ENCODE results near the gene TESMIN.

The TESMIN gene

GRCh38 chr11:68710409-68710808 lies 40.9 kb downstream of the TESMIN start:
- Histone ChIP-seq H3K36me3 (ENCODE audit: control insufficient read depth in 2 of 2, insufficient read depth in 2 of 2, low read length in 2 of 2) (no peaks in the 10 kb centered on the region), H3K4me3 (ENCODE audit: low read length in 2 of 2) (no peak overlapping the region), H3K27me3 (ENCODE audit: control insufficient read depth in 1 of 2, insufficient read depth in 2 of 2, low read length in 2 of 2) (peaks cover 2 to 13% of the 10 kb centered on the region in 2 donors), H3K27ac (ENCODE audit: low read length) (no peak overlapping the region), H3K9me3 (ENCODE audit: control insufficient read depth in 2 of 2, low read length in 2 of 2) (no peaks in the 10 kb centered on the region), H3K4me1 (ENCODE audit: control insufficient read depth, insufficient read depth, low read length) (peaks cover 2% of the 10 kb centered on the region), H3K9ac (ENCODE audit: low read length in 2 of 2) (no peak overlapping the region)

GRCh38 chr11:68709062-68709461 lies 42.3 kb downstream of the TESMIN start:
- H3K36me3 ChIP-seq (ENCODE audit: control insufficient read depth in 2 of 2, insufficient read depth in 2 of 2, low read length in 2 of 2), result no peaks in the 10 kb centered on the region
- H3K9ac ChIP-seq (ENCODE audit: low read length in 2 of 2), result no peak overlapping the region
- no peak overlapping the region for H3K27ac ChIP-seq (ENCODE audit: low read length)
- H3K4me1 ChIP-seq (ENCODE audit: control insufficient read depth, insufficient read depth, low read length), result no peaks in the 10 kb centered on the region
- no peaks in the 10 kb centered on the region for H3K9me3 ChIP-seq (ENCODE audit: control insufficient read depth in 2 of 2, low read length in 2 of 2)
- no peak overlapping the region for H3K4me3 ChIP-seq (ENCODE audit: low read length in 2 of 2)
- H3K27me3 ChIP-seq (ENCODE audit: control insufficient read depth in 1 of 2, insufficient read depth in 2 of 2, low read length in 2 of 2), result peaks cover 7% of the 10 kb centered on the region in 2 donors

- H3K27ac ChIP-seq (ENCODE audit: low read length), result no peak overlapping the region
- no peak overlapping the region for H3K4me3 ChIP-seq (ENCODE audit: low read length in 2 of 2)
- no peaks in the 10 kb centered on the region for H3K9me3 ChIP-seq (ENCODE audit: control insufficient read depth in 2 of 2, low read length in 2 of 2)
- no peak overlapping the region for H3K9ac ChIP-seq (ENCODE audit: low read length in 2 of 2)
- no peaks in the 10 kb centered on the region for H3K4me1 ChIP-seq (ENCODE audit: control insufficient read depth, insufficient read depth, low read length)
- H3K27me3 ChIP-seq (ENCODE audit: control insufficient read depth in 1 of 2, insufficient read depth in 2 of 2, low read length in 2 of 2), result peaks cover 10 to 12% of the 10 kb centered on the region in 2 donors
- no peaks in the 10 kb centered on the region for H3K36me3 ChIP-seq (ENCODE audit: control insufficient read depth in 2 of 2, insufficient read depth in 2 of 2, low read length in 2 of 2)
Measured at GRCh38 chr11:68707527-68707926, 43.8 kb downstream of the TESMIN start.

GRCh38 chr11:68704887-68705286 lies 46.4 kb downstream of the TESMIN start:
- Histone ChIP-seq H3K4me3 (ENCODE audit: low read length in 2 of 2) (no peak overlapping the region), H3K36me3 (ENCODE audit: control insufficient read depth in 2 of 2, insufficient read depth in 2 of 2, low read length in 2 of 2) (no peaks in the 10 kb centered on the region), H3K27ac (ENCODE audit: low read length) (no peak overlapping the region), H3K27me3 (ENCODE audit: control insufficient read depth in 1 of 2, insufficient read depth in 2 of 2, low read length in 2 of 2) (peaks cover 8 to 12% of the 10 kb centered on the region in 2 donors), H3K9me3 (ENCODE audit: control insufficient read depth in 2 of 2, low read length in 2 of 2) (no peaks in the 10 kb centered on the region), H3K4me1 (ENCODE audit: control insufficient read depth, insufficient read depth, low read length) (no peaks in the 10 kb centered on the region), H3K9ac (ENCODE audit: low read length in 2 of 2) (no peak overlapping the region)

- H3K27ac ChIP-seq (ENCODE audit: low read length), result no peak overlapping the region
- H3K36me3 ChIP-seq (ENCODE audit: control insufficient read depth in 2 of 2, insufficient read depth in 2 of 2, low read length in 2 of 2), result no peaks in the 10 kb centered on the region
- H3K9me3 ChIP-seq (ENCODE audit: control insufficient read depth in 2 of 2, low read length in 2 of 2), result peaks cover 0 to 3% of the 10 kb centered on the region in 2 donors
- H3K27me3 ChIP-seq (ENCODE audit: control insufficient read depth in 1 of 2, insufficient read depth in 2 of 2, low read length in 2 of 2), result peaks cover 4% of the 10 kb centered on the region in 2 donors
- no peak overlapping the region for H3K9ac ChIP-seq (ENCODE audit: low read length in 2 of 2)
- H3K4me1 ChIP-seq (ENCODE audit: control insufficient read depth, insufficient read depth, low read length), result no peaks in the 10 kb centered on the region
- H3K4me3 ChIP-seq (ENCODE audit: low read length in 2 of 2), result no peak overlapping the region
Measured at GRCh38 chr11:68698993-68699392, 52.3 kb downstream of the TESMIN start.

- no peaks in the 10 kb centered on the region for H3K36me3 ChIP-seq (ENCODE audit: control insufficient read depth in 2 of 2, insufficient read depth in 2 of 2, low read length in 2 of 2)
- H3K4me1 ChIP-seq (ENCODE audit: control insufficient read depth, insufficient read depth, low read length), result no peaks in the 10 kb centered on the region
- H3K27me3 ChIP-seq (ENCODE audit: control insufficient read depth in 1 of 2, insufficient read depth in 2 of 2, low read length in 2 of 2), result peaks cover 3 to 17% of the 10 kb centered on the region in 2 donors
- peaks cover 0 to 3% of the 10 kb centered on the region in 2 donors for H3K9me3 ChIP-seq (ENCODE audit: control insufficient read depth in 2 of 2, low read length in 2 of 2)
- H3K9ac ChIP-seq (ENCODE audit: low read length in 2 of 2), result no peak overlapping the region
- no peak overlapping the region for H3K4me3 ChIP-seq (ENCODE audit: low read length in 2 of 2)
- H3K27ac ChIP-seq (ENCODE audit: low read length), result no peak overlapping the region
Measured at GRCh38 chr11:68695531-68695930, 55.8 kb downstream of the TESMIN start.

GRCh38 chr11:68694431-68695297 lies 56.7 kb downstream of the TESMIN start:
- no peak overlapping the region for H3K4me3 ChIP-seq (ENCODE audit: low read length in 2 of 2)
- H3K9me3 ChIP-seq (ENCODE audit: control insufficient read depth in 2 of 2, low read length in 2 of 2), result peaks cover 0 to 3% of the 10 kb centered on the region in 2 donors
- H3K36me3 ChIP-seq (ENCODE audit: control insufficient read depth in 2 of 2, insufficient read depth in 2 of 2, low read length in 2 of 2), result no peaks in the 10 kb centered on the region
- H3K4me1 ChIP-seq (ENCODE audit: control insufficient read depth, insufficient read depth, low read length), result no peaks in the 10 kb centered on the region
- peaks cover 3 to 17% of the 10 kb centered on the region in 2 donors for H3K27me3 ChIP-seq (ENCODE audit: control insufficient read depth in 1 of 2, insufficient read depth in 2 of 2, low read length in 2 of 2)
- H3K9ac ChIP-seq (ENCODE audit: low read length in 2 of 2), result no peak overlapping the region
- no peak overlapping the region for H3K27ac ChIP-seq (ENCODE audit: low read length)

- Histone ChIP-seq H3K27me3 (ENCODE audit: control insufficient read depth in 1 of 2, insufficient read depth in 2 of 2, low read length in 2 of 2) (peaks cover 3 to 19% of the 10 kb centered on the region in 2 donors), H3K9me3 (ENCODE audit: control insufficient read depth in 2 of 2, low read length in 2 of 2) (no peaks in the 10 kb centered on the region), H3K4me1 (ENCODE audit: control insufficient read depth, insufficient read depth, low read length) (no peaks in the 10 kb centered on the region), H3K36me3 (ENCODE audit: control insufficient read depth in 2 of 2, insufficient read depth in 2 of 2, low read length in 2 of 2) (no peaks in the 10 kb centered on the region), H3K9ac (ENCODE audit: low read length in 2 of 2) (no peak overlapping the region), H3K4me3 (ENCODE audit: low read length in 2 of 2) (no peak overlapping the region), H3K27ac (ENCODE audit: low read length) (no peak overlapping the region)
Measured at GRCh38 chr11:68693484-68693882, 57.8 kb downstream of the TESMIN start.

GRCh38 chr11:68692871-68693483 lies 58.3 kb downstream of the TESMIN start:
- Histone ChIP-seq H3K9me3 (ENCODE audit: control insufficient read depth in 2 of 2, low read length in 2 of 2) (no peaks in the 10 kb centered on the region), H3K36me3 (ENCODE audit: control insufficient read depth in 2 of 2, insufficient read depth in 2 of 2, low read length in 2 of 2) (no peaks in the 10 kb centered on the region), H3K9ac (ENCODE audit: low read length in 2 of 2) (no peak overlapping the region), H3K27ac (ENCODE audit: low read length) (no peak overlapping the region), H3K27me3 (ENCODE audit: control insufficient read depth in 1 of 2, insufficient read depth in 2 of 2, low read length in 2 of 2) (peaks cover 3 to 19% of the 10 kb centered on the region in 2 donors), H3K4me1 (ENCODE audit: control insufficient read depth, insufficient read depth, low read length) (no peaks in the 10 kb centered on the region), H3K4me3 (ENCODE audit: low read length in 2 of 2) (no peak overlapping the region)

GRCh38 chr11:68692115-68692514 lies 59.2 kb downstream of the TESMIN start:
- no peaks in the 10 kb centered on the region for H3K9me3 ChIP-seq (ENCODE audit: control insufficient read depth in 2 of 2, low read length in 2 of 2)
- peaks cover 3 to 26% of the 10 kb centered on the region in 2 donors for H3K27me3 ChIP-seq (ENCODE audit: control insufficient read depth in 1 of 2, insufficient read depth in 2 of 2, low read length in 2 of 2)
- H3K4me1 ChIP-seq (ENCODE audit: control insufficient read depth, insufficient read depth, low read length), result no peaks in the 10 kb centered on the region
- no peak overlapping the region for H3K27ac ChIP-seq (ENCODE audit: low read length)
- no peak overlapping the region for H3K9ac ChIP-seq (ENCODE audit: low read length in 2 of 2)
- H3K4me3 ChIP-seq (ENCODE audit: low read length in 2 of 2), result no peak overlapping the region
- no peaks in the 10 kb centered on the region for H3K36me3 ChIP-seq (ENCODE audit: control insufficient read depth in 2 of 2, insufficient read depth in 2 of 2, low read length in 2 of 2)

GRCh38 chr11:68691402-68691784 lies 59.9 kb downstream of the TESMIN start:
- H3K27ac ChIP-seq (ENCODE audit: low read length), result no peak overlapping the region
- no peak overlapping the region for H3K4me3 ChIP-seq (ENCODE audit: low read length in 2 of 2)
- H3K9ac ChIP-seq (ENCODE audit: low read length in 2 of 2), result no peak overlapping the region
- H3K27me3 ChIP-seq (ENCODE audit: control insufficient read depth in 1 of 2, insufficient read depth in 2 of 2, low read length in 2 of 2), result peaks cover 8 to 32% of the 10 kb centered on the region in 2 donors
- no peaks in the 10 kb centered on the region for H3K9me3 ChIP-seq (ENCODE audit: control insufficient read depth in 2 of 2, low read length in 2 of 2)
- H3K4me1 ChIP-seq (ENCODE audit: control insufficient read depth, insufficient read depth, low read length), result no peaks in the 10 kb centered on the region
- H3K36me3 ChIP-seq (ENCODE audit: control insufficient read depth in 2 of 2, insufficient read depth in 2 of 2, low read length in 2 of 2), result no peaks in the 10 kb centered on the region

All from stomach smooth muscle (tissue), 2 donors.